ENCODE measurements around the gene BDNF.

DNA sequence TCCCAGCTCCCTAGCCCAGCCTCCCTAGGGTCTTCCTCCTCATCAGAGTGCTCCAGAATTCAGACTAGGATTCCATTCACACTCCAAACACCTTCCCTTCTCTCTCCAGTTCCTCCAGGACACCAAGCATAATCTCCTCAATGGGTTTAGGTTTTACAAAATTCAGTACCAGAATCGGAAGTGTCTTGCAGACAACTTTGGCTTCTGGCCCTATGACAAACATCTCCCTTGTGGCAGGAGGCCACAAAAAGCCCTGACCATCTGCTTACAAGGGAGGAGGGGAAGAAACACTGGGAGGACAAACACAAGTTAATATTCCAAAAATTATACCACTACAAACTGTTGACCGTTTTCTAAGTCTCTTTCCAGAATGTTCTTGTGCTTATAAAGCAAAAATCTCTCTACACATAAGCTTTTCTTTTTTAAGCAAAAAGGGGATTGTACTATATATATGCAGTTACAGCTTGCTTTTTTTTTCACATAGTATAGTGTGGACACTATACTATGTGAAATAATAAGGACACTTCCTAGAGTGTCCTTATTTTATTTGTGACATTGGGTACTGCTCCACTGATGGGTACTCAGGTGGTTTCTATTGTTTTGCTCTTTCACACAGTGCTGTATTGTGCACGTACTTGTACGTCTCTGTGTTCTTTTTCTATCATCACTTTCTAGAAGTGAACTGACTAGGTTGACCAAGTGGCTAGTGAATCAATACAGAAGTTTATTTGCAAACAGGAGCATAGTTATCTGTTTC is 78.7 kb downstream of the BDNF start:
- no peak for TF ChIP-seq EZH2phosphoT487 (IDR thresholded peaks at IDR 0.05; ENCODE audit: low read depth, severe bottlenecking, unreplicated experiment)
- no peak for TF ChIP-seq EZH2 (IDR thresholded peaks at IDR 0.05; ENCODE audit: borderline replicate concordance)
- TF ChIP-seq, protein P1, sequence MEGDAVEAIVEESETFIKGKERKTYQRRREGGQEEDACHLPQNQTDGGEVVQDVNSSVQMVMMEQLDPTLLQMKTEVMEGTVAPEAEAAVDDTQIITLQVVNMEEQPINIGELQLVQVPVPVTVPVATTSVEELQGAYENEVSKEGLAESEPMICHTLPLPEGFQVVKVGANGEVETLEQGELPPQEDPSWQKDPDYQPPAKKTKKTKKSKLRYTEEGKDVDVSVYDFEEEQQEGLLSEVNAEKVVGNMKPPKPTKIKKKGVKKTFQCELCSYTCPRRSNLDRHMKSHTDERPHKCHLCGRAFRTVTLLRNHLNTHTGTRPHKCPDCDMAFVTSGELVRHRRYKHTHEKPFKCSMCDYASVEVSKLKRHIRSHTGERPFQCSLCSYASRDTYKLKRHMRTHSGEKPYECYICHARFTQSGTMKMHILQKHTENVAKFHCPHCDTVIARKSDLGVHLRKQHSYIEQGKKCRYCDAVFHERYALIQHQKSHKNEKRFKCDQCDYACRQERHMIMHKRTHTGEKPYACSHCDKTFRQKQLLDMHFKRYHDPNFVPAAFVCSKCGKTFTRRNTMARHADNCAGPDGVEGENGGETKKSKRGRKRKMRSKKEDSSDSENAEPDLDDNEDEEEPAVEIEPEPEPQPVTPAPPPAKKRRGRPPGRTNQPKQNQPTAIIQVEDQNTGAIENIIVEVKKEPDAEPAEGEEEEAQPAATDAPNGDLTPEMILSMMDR (IDR thresholded peaks at IDR 0.05; ENCODE audit: poor library complexity): no peak

Measured in hepatocyte (in vitro differentiated cells).